HEK293T (cell line): ENCODE results near the gene TECTB.

Experiments used
- CTCF ChIA-PET: fragments of 350-600 bp; formaldehyde crosslinking; extraction: SDS; loops from one replicate; lab custom pipeline; 2021; ENCODE audit warnings: antibody characterized with exemption, inconsistent platforms; lab: Yijun Ruan, JAX
- POLR2A ChIA-PET: fragments of 350-600 bp; formaldehyde crosslinking; extraction: SDS; loops from one replicate; lab custom pipeline; 2020; ENCODE audit warnings: antibody characterized with exemption, inconsistent platforms; lab: Yijun Ruan, JAX
- DNase-seq: peaks from one replicate; pipeline ENCODE4 v3.0.0; 2012; ENCODE audit warnings: mixed read lengths; ENCODE audit errors: extremely low spot score
- ARNT ChIP-seq: fragments of 450-650 bp; IDR thresholded peaks from 2 replicates; pipeline ENCODE4 v1.6.1; 2017; ENCODE audit warnings: mild to moderate bottlenecking
- BHLHE40 ChIP-seq: fragments of 450-650 bp; IDR thresholded peaks from 2 replicates; pipeline ENCODE4 v1.6.1; 2016; ENCODE audit warnings: mild to moderate bottlenecking, moderate library complexity, borderline replicate concordance
- CTBP1 ChIP-seq: fragments of 450-650 bp; IDR thresholded peaks from 2 replicates; pipeline ENCODE4 v1.6.1; 2016; ENCODE audit warnings: borderline replicate concordance
- ELF4 ChIP-seq: fragments of 450-650 bp; IDR thresholded peaks from 2 replicates; pipeline ENCODE4 v1.6.1; 2017; ENCODE audit warnings: antibody characterized with exemption
- FOXA1 ChIP-seq: fragments of 450-650 bp; IDR thresholded peaks from 2 replicates; pipeline ENCODE4 v1.6.1; 2016; ENCODE audit warnings: mild to moderate bottlenecking
- FOXK2 ChIP-seq: fragments of 450-650 bp; IDR thresholded peaks from 2 replicates; pipeline ENCODE4 v1.6.1; 2016; ENCODE audit warnings: mild to moderate bottlenecking
- FOXM1 ChIP-seq: fragments of 450-650 bp; IDR thresholded peaks from 2 replicates; pipeline ENCODE4 v1.6.1; 2017; ENCODE audit warnings: mild to moderate bottlenecking, borderline replicate concordance
- HDGF ChIP-seq: fragments of 450-650 bp; IDR thresholded peaks from 2 replicates; pipeline ENCODE4 v1.6.1; 2017; ENCODE audit warnings: antibody characterized with exemption, borderline replicate concordance
- L3MBTL2 ChIP-seq: fragments of 450-650 bp; conservative IDR thresholded peaks from 2 replicates; pipeline ENCODE4 v1.6.1; 2016; ENCODE audit warnings: mild to moderate bottlenecking
- LEF1 ChIP-seq: fragments of 450-650 bp; IDR thresholded peaks from 2 replicates; pipeline ENCODE4 v1.6.1; 2017; ENCODE audit warnings: mild to moderate bottlenecking, borderline replicate concordance
- NFRKB ChIP-seq: fragments of 450-650 bp; IDR thresholded peaks from 2 replicates; pipeline ENCODE4 v1.6.1; 2016; ENCODE audit warnings: mild to moderate bottlenecking, moderate library complexity
- SP1 ChIP-seq: fragments of 450-650 bp; IDR thresholded peaks from 2 replicates; pipeline ENCODE4 v1.6.1; 2017
- SUZ12 ChIP-seq: fragments of 450-650 bp; IDR thresholded peaks from 2 replicates; pipeline ENCODE4 v1.6.1; 2016; ENCODE audit warnings: mild to moderate bottlenecking
- TARDBP ChIP-seq: fragments of 450-650 bp; IDR thresholded peaks from 2 replicates; pipeline ENCODE4 v1.6.1; 2016
- ZNF384 ChIP-seq: fragments of 450-650 bp; IDR thresholded peaks from 2 replicates; pipeline ENCODE4 v1.6.1; 2016
- TF ChIP-seq, protein P1 (sequence below): fragments of 450-650 bp; IDR thresholded peaks from 2 replicates; pipeline ENCODE4 v1.6.1; 2016

Gene TECTB

DNA sequence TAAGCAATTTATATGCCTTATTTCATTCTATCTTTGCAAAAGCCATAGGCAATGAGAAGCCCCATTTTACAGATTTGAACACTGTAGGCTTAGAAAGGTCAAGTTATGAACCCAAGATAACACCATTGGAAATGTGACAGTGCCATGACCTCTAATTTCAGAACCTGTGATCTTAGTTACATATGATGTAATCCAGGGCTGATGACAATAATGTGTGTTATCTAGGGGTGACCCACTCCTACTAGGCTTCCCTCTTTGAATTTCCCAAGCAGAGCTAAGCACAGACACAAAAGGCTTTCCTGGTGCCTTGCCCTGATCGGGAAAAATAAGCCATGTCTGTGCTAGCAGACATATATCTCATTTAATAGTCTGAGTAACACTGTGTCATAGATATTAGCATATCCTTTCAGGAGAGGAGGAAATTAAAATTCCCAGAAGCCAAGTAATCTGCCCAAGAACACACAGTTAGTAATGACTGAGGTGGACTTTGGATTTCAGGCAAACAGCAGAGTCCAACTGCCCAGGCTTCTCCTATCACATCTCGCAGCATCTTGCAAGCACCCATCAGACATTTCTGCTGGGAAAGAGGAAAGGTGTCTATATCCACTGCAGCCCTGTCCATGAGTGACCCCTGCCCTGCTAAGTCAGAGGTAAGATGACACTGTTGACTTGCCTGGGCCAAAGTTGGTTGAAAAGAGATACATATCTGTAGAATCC is 2.8 kb upstream of the TECTB start:
- ChIA-PET CTCF (no interaction called here), POLR2A (no interaction called here)
- TF ChIP-seq SUZ12, result no peak
- DNase-seq, result no peak

DNA sequence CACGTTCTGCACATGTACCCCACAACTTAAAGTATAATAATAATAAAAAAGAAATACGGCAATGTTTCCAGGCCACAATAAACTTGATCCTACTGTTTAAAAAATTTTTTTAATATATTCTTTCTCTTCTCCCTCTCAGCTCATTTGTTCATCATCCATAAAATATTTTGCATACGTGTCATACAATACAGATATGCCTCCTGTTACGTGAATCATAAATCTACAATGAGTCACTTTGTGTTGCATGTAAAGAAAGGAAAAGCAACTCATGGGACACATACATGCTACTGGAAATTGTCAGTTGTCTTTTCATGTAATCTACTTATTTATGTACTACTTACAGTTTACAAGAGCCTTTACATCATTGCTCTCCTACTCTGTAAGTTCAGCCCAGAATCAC is 1.1 kb upstream of the TECTB start:
- CTCF ChIA-PET, result no interaction called here
- DNase-seq, result no peak
- POLR2A ChIA-PET, result no interaction called here
- TF ChIP-seq HDGF (no peak), CTBP1 (no peak), FOXK2 (no peak)
- TF ChIP-seq, protein P1, sequence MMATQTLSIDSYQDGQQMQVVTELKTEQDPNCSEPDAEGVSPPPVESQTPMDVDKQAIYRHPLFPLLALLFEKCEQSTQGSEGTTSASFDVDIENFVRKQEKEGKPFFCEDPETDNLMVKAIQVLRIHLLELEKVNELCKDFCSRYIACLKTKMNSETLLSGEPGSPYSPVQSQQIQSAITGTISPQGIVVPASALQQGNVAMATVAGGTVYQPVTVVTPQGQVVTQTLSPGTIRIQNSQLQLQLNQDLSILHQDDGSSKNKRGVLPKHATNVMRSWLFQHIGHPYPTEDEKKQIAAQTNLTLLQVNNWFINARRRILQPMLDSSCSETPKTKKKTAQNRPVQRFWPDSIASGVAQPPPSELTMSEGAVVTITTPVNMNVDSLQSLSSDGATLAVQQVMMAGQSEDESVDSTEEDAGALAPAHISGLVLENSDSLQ, result no peak

DNA sequence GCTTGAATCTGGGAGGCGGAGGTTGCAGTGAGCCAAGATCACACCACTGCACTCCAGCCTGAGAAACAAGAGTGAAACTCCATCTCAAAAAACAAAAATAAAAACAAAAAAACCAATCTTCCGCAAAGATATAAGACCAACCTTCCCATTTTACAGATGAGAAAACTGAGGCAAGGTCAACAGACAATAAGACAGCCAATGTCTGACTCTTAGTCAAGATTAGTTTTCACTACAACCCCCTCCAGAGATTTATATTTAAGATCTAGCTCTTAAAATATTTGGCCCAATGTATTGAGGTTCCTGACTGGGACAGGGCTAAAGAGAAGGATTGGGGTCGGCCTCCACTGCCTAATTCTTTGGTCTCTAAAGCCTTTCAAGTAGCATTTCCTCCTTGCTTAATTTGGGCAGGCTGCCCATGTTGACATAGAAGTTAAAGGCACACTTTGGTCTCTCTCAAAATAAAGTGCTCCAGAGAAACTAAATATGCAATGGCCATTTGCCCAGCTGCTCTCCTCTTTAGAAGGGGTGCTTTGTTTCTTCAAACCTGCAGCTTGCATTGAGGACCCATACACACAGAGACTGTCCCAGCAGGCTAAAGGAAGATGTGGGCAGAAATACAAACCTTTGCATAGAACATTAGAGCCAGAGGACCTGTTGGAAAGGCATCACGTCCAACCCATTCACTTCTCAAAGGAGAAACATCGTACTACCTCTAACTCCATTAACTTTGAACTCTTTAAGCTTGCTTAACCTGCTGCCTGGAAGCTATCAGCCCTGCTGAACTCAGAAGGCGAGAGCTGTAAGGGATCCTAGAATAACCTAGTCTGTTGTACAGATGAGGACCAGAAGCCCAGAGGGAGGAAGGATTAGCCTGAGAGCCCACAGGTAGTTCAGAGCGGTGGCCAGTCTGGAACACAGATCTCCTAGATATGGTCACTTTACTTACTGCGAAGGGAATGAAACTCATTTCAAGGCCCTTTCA is 3.9 kb downstream of the TECTB start:
- no peak for TF ChIP-seq NFRKB
- no peak for TF ChIP-seq SUZ12
- CTCF ChIA-PET, result no interaction called here
- DNase-seq, result no peak
- POLR2A ChIA-PET, result no interaction called here

DNA sequence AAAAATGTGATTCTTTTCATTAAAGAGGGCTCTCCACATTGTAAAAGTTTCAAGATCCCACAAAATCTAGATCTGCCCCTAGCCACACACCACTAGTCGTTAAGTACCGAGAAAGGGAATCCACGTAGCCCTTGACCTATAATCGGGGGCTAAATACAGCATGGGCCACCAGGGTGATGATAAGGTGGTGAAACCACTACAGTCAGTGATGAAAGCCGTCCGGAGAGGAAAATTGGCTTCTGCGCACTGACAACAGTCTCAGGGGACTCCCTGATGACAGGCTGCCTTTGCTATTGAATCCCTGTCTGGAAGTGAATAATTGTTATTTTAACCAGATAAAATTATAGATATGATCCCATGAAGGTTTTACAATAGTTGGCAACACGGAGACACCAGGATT is 4.6 kb downstream of the TECTB start:
- CTCF ChIA-PET, result no interaction called here
- no peak for DNase-seq
- POLR2A ChIA-PET, result no interaction called here
- TF ChIP-seq ARNT (no peak), LEF1 (no peak), BHLHE40 (no peak)

DNA sequence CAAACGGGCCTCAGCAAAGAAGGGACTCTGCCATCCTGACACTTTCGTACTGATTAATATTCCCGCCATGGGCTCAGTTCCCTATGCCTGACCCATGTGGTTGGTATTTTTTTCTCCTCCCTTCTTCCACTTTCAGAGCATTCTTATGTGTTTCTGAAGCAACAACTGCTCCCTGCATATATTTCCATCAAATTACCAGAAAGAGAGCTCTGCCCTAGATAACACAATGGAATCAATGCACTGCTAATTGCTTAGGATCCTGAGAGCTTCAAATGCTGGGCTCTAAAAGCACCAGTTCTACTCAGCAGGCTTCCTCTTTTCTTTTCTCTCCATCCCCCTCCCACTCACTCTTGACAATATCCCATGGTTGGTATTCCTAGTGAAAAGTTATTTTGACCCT is 5.3 kb downstream of the TECTB start:
- DNase-seq, result no peak
- TF ChIP-seq ARNT, result no peak
- TF ChIP-seq LEF1, result no peak
- no peak for TF ChIP-seq ZNF384
- TF ChIP-seq FOXA1, result no peak
- TF ChIP-seq HDGF, result no peak
- no peak for TF ChIP-seq L3MBTL2
- TF ChIP-seq, protein P1, result no peak
- no peak for TF ChIP-seq FOXM1
- TF ChIP-seq ELF4, result no peak
- TF ChIP-seq BHLHE40, result no peak
- no peak for TF ChIP-seq FOXK2
- POLR2A ChIA-PET, result no interaction called here
- CTCF ChIA-PET, result no interaction called here

DNA sequence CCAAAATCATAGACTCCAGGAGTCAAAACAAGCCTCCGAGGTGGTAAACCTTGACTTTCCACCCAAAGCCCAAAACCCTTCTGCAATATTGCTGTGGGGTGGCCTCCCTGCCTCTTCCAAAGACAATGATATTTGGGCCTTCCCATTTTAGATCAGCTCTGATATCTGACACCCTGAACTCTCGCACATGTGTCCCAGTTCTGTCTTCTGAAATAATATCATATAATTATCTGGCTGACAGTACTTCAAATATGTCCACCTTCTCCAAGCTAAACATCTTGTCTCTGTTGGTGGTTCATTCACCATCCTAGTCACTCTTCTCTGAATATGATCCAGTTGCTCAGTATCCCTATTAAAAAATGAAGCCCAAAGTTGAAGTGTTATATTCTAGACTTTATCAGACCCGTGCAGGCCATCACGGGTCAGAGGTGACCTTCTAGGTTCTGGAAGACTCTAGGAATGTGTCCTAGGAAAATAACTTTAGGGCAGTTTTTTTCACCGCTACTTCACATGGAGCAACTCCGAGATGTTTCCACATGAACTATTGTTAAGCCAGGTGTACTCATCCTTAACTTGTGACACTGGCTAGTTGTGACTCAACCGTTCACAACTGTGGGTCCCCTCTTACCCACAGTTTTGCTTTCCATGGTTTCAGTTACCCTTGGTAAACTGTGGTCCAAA is 6.3 kb downstream of the TECTB start:
- DNase-seq, result no peak
- no peak for TF ChIP-seq CTBP1
- no peak for TF ChIP-seq ARNT
- no peak for TF ChIP-seq L3MBTL2
- TF ChIP-seq FOXM1, result no peak
- no peak for TF ChIP-seq HDGF
- no peak for TF ChIP-seq FOXK2
- no peak for TF ChIP-seq ELF4
- TF ChIP-seq SUZ12, result no peak
- TF ChIP-seq, protein P1, result no peak
- TF ChIP-seq FOXA1, result no peak
- no peak for TF ChIP-seq LEF1
- no peak for TF ChIP-seq TARDBP
- TF ChIP-seq ZNF384, result no peak
- TF ChIP-seq SP1, result no peak
- TF ChIP-seq NFRKB, result no peak
- no peak for TF ChIP-seq BHLHE40
- ChIA-PET POLR2A (no interaction called here), CTCF (no interaction called here)

DNA sequence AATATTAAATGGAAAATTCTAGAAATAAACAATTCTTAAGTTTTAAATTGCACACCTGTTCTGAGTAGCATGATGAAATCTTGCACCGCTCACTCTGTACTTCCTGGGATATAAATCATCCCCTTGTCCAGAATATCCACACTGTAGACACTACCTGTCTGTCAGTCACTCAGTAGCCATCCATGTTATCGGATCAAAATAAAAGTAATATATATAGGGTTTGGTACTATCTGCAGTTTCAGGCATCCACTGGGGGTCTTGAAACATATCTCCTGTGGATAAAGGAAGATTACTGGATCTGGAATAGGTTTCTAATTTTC is 6.8 kb downstream of the TECTB start:
- no peak for DNase-seq
- ChIA-PET POLR2A (no interaction called here), CTCF (no interaction called here)
- no peak for TF ChIP-seq CTBP1
- TF ChIP-seq FOXA1, result no peak
- no peak for TF ChIP-seq LEF1
- TF ChIP-seq, protein P1, result no peak
- TF ChIP-seq FOXM1, result no peak
- no peak for TF ChIP-seq TARDBP
- TF ChIP-seq L3MBTL2, result no peak
- TF ChIP-seq HDGF, result no peak
- no peak for TF ChIP-seq ZNF384
